Small intestine (tissue), 7 donors: ENCODE data around the gene CPT1B. TPM values are rescaled to one million over a fixed set of nuclear protein-coding genes. Genes with fewer than 3 reads are reported as not detected.
"Not testable (repeated sequence)": the region's sequence is repeated elsewhere in the genome, so short reads cannot be mapped to it uniquely, and the experiment has no call there.

Source experiments
- DNase-seq, 2 donors: peaks; one replicate each; pipeline versions ENCODE4 v3.0.0 to v3.0.0-alpha.2; 2013
- FAIRE-seq: peaks from 2 replicates; lab custom pipeline; 2012; peaks lifted over from hg19 to GRCh38; lab: Jason Lieb, UNC
- H3K27ac ChIP-seq, 3 donors: one replicate each; pipeline ENCODE4 v1.5.1; 2013; ENCODE audit warnings: low read length in 2 of 3, mild to moderate bottlenecking in 2 of 3, control low read depth in 1 of 3, inconsistent platforms in 1 of 3, low read depth in 1 of 3, moderate library complexity in 1 of 3
- H3K27me3 ChIP-seq, 3 donors: one replicate each; pipeline ENCODE4 v1.6.1; 2013; ENCODE audit warnings: low read length in 3 of 3, inconsistent platforms in 1 of 3; ENCODE audit not compliant: control insufficient read depth in 3 of 3, insufficient read depth in 3 of 3
- H3K36me3 ChIP-seq, 3 donors: one replicate each; pipeline ENCODE4 v1.6.1; 2013; ENCODE audit warnings: low read length in 3 of 3, inconsistent platforms in 1 of 3, low read depth in 1 of 3, mild to moderate bottlenecking in 1 of 3, moderate library complexity in 1 of 3; ENCODE audit not compliant: control insufficient read depth in 3 of 3, insufficient read depth in 2 of 3
- H3K4me1 ChIP-seq, 3 donors: one replicate each; pipeline ENCODE4 v1.6.1; 2013; ENCODE audit warnings: low read length in 2 of 3, inconsistent platforms in 1 of 3, low read depth in 1 of 3, mild to moderate bottlenecking in 1 of 3, moderate library complexity in 1 of 3; ENCODE audit not compliant: control insufficient read depth in 3 of 3, insufficient read depth in 2 of 3
- H3K4me3 ChIP-seq, 3 donors: one replicate each; pipeline ENCODE4 v1.5.1; 2013; ENCODE audit warnings: low read length in 3 of 3, control low read depth in 1 of 3, inconsistent platforms in 1 of 3, low read depth in 1 of 3, mild to moderate bottlenecking in 1 of 3, moderate library complexity in 1 of 3
- H3K9me3 ChIP-seq, 2 donors: one replicate each; pipeline ENCODE4 v1.6.1; 2013; ENCODE audit warnings: low read depth in 1 of 2, low read length in 1 of 2; ENCODE audit not compliant: control insufficient read depth in 2 of 2, insufficient read depth in 1 of 2
- WGBS, 3 donors: extraction: QIAGEN DNeasy Blood & Tissue Kit; methylation state at CpG; one replicate each; pipeline ENCODE4 v1.1.7; 2013; 5-methylcytosine and 5-hydroxymethylcytosine counted together
- polyA plus RNA-seq, 4 donors: library from polyadenylated mRNA; stranded (reverse) in 3 of 4; unstranded in 1 of 4; fragments of 200-250 nt in 3 of 4; fragments of 120-200 nt in 1 of 4; gene quantifications; one replicate each; pipeline versions ENCODE4 v1.2.1 to v1.2.3, GENCODE V29; 2013
- donor health status: healthy with polysubstance abuse.
- donor health status: control.
- donor health status: control.
- donor health status: Bipolar disorder and iron deficiency.
- donor health status: healthy.

The CPT1B gene
- polyA plus RNA-seq, 4 donors: 14.6 to 115 (median 42.4) TPM

DNA sequence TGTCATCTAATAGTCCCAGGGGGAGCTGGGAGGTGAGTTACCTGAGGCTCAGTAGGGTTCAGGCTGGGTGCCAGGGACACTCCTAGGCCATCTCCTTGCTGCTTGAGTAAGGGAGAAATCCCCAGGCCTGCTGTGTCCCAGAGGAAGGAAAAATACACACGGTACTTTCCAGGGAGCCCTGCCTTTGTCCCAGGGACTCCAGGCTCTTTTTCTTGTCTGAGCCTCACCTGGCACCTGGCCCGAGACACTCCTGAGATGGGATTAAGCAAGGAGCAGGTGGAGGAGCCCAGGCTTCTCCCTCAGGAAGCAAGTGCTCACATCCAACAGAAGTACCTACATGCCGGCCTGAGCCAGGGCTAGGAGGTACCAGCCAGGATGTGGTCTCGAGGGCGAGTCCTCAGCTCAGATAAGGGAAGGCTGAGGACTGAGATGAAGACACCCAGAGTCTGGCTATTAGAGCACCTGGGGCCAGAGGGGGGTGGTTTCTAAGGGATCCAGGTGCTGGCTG, 33.4 kb downstream of the CPT1B start:
- H3K27ac ChIP-seq: peak overlapping the region in 2 of 3 donors; percentile 38 to 80

DNA sequence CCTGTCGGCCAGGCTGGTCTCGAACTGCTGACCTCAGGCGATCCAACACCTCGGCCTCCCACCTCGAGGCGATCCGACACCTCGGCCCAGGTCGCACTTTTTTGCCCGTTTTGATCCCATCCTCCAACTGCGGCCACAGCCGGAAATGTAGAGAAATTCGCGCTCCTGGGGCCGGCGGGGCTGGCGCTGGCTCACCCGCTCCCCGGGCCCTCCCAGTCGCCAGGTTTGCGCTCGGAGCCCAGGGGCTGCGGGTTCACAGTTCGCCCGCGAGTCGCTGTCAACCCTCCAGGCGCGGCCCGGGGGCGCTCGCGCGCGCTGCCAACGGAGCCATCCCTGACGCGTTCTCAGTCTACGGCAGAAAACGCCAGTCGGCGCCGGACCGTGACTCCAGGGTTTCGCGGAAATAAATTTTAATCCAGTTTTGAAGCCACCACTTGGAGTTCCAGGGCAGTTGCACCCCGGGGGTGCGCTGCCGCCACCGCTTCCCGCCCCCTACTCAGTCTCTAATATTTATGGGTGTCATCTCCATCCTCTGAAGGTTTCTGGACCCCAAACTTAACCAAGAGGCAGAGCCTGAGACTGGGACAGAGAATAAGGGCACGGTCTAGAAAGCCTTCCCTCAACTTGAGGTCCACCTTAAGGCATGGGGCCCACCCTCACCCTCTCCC, 34.0 kb downstream of the CPT1B start:
- Histone ChIP-seq H3K9me3 (no peaks in the 10 kb centered on the region), H3K4me3 (peak overlapping the region in 2 of 3 donors; percentile 9 to 19), H3K36me3 (no peaks in the 10 kb centered on the region), H3K27me3 (peaks cover 0 to 51% (median 0%) of the 10 kb centered on the region in 3 donors), H3K27ac (peak overlapping the region in 2 of 3 donors; percentile 38 to 80), H3K4me1 (peaks cover 0 to 16% (median under 1%) of the 10 kb centered on the region in 3 donors)
- WGBS, 3 donors: 1 to 4% (median 2%) methylated on average over 51 to 52 of the region's 52 CpGs
- FAIRE-seq (no peak), DNase-seq (peak; percentile 76 to 88)

More for the DNA sequence above, 33.4 kb downstream of the CPT1B start:
- DNase-seq (no peak), FAIRE-seq (no peak)
- H3K36me3 ChIP-seq: no peaks in the 10 kb centered on the region
- H3K4me3 ChIP-seq: no peak overlapping the region
- H3K9me3 ChIP-seq: no peaks in the 10 kb centered on the region
- H3K27me3 ChIP-seq: peaks cover 0 to 57% (median 0%) of the 10 kb centered on the region in 3 donors
- 12 to 52% (median 32%) methylated on average over 5 of the region's 5 CpGs for WGBS, 3 donors
- peaks cover 0 to 14% (median 0%) of the 10 kb centered on the region in 3 donors for H3K4me1 ChIP-seq

DNA sequence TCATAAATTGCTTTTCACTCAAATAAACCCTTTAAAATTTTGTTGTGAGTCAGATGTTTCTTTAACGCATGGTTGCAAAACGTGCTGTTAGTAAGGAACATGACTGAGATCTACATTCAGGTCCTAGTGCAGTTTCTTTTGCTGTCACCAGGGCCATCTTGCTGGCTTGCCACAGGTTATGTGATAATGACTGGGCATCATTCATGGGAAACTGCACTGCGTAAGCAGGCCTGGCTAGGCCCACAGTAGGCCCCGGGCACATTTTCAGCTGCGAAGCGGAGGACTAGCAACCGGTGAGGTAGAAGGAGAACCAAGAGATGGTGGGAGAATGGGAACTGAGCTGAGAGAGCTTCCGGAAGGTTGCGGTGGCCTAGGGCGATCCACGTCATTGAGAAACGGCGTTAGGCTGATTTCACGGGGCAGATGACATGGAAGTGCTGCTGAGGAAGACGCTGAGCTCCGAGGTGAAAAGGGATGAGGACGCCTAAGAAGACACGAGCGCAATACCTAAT, 35.8 kb downstream of the CPT1B start:
- 87 to 96% (median 89%) methylated on average over 19 of the region's 19 CpGs for WGBS, 3 donors
- FAIRE-seq: no peak
- Histone ChIP-seq H3K27ac (peak overlapping the region in 1 of 3 donors; percentile 64), H3K4me1 (peaks cover 0 to 18% (median 5%) of the 10 kb centered on the region in 3 donors), H3K9me3 (no peaks in the 10 kb centered on the region), H3K27me3 (peaks cover 0 to 36% (median 0%) of the 10 kb centered on the region in 3 donors), H3K4me3 (no peak overlapping the region), H3K36me3 (no peaks in the 10 kb centered on the region)
- no peak for DNase-seq

DNA sequence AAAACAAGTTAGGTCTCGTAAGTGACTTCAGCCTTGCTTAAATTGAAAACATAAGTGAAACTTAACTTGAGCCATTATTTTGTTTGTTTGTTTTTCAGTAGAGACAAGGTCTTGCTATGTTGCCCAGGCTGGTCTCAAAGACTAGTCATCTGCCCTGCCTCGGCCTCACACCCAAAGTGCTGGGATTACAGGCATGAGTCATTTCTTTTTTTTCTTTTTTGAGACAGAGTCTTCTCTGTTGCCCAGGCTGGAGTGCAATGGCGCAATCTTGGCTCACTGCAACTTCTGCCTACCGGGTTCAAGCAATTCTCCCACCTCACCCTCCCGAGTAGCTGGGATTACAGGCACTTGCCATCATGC, 36.6 kb downstream of the CPT1B start:
- peaks cover 0 to 30% (median 0%) of the 10 kb centered on the region in 3 donors for H3K27me3 ChIP-seq
- H3K9me3 ChIP-seq, H3K36me3 ChIP-seq, FAIRE-seq, H3K4me3 ChIP-seq: not testable (repeated sequence)
- peak overlapping the region in 2 of 3 donors; percentile 16 to 88 for H3K27ac ChIP-seq
- 41 to 54% (median 48%) methylated on average over 5 of the region's 5 CpGs for WGBS, 3 donors
- peaks cover 0 to 18% (median 5%) of the 10 kb centered on the region in 3 donors for H3K4me1 ChIP-seq
- DNase-seq: peak in 1 of 2 donors; percentile 62

DNA sequence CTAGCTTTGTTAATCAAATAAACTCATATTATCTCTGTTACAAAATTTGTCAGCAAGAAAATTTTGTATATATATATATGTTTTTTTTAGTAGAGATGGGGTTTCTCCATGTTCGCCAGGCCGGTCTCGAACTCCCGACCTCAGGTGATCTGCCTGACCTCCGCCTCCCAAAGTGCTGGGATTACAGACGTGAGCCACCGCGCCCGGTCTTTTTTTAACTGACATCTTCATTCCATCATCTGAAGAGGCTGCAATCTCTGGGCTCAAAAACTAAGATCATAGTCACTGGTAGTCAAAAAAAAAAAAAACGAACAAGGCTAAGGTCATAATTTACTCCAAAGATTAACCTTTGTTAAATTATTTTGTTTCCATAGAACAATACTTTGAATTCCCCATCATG, 37.8 kb downstream of the CPT1B start:
- Histone ChIP-seq H3K27me3 (peaks cover 0 to 17% (median 0%) of the 10 kb centered on the region in 3 donors), H3K4me1 (peaks cover 0 to 18% (median 5%) of the 10 kb centered on the region in 3 donors), H3K36me3 (no peaks in the 10 kb centered on the region), H3K9me3 (no peaks in the 10 kb centered on the region), H3K27ac (peak overlapping the region in 2 of 3 donors; percentile 71 to 86), H3K4me3 (no peak overlapping the region)
- DNase-seq (no peak), FAIRE-seq (no peak)
- WGBS, 3 donors: 69 to 84% (median 77%) methylated on average over 10 of the region's 10 CpGs

DNA sequence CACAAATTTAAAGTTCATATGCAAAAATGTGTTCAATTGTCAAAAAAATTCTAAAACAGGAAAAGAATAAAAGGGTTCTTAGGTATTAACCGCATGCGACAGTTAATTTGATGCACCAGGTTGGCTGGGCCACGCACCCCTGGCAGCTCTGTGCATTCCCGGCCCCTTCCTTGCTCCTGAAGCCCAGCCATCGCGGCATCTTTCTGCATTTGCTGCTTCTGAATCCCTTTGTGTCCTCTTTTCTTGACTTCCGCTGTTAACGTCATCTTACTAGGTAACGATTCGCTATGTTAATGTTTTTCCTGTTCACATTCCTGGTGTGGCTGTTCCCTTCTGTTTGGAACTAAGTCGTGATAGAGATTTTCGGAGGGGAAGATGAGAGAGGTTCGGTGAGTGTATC, 40.5 kb downstream of the CPT1B start:
- DNase-seq (no peak), FAIRE-seq (no peak)
- Histone ChIP-seq H3K4me1 (peaks cover 0 to 26% (median 5%) of the 10 kb centered on the region in 3 donors), H3K27ac (peak overlapping the region in 1 of 3 donors; percentile 75), H3K36me3 (no peaks in the 10 kb centered on the region), H3K4me3 (no peak overlapping the region), H3K9me3 (no peaks in the 10 kb centered on the region), H3K27me3 (peaks cover 0 to 9% (median 0%) of the 10 kb centered on the region in 3 donors)
- WGBS, 3 donors: 87 to 96% (median 93%) methylated on average over 13 of the region's 13 CpGs

DNA sequence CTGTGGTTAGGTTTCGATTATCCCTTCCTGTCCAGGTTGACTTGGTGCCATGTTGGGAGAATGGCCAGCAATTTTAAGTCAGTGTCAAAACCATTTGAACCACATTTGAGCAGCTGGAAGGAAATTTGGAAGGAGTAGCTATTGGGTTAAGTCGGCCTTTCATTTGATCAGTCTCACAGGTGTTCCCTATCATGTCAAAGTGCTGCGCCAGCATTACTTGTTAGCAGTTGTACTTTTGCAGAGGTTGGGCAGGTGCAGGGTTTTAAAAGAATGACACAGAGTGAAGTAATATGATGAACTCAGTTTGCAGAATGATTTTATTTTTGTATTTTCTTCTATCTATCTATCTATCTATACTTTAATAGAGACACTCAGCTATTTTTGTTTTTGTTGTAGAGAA, 42.0 kb downstream of the CPT1B start:
- DNase-seq (no peak), FAIRE-seq (no peak)
- H3K36me3 ChIP-seq: no peaks in the 10 kb centered on the region
- peaks cover 0 to 21% (median 0%) of the 10 kb centered on the region in 3 donors for H3K27me3 ChIP-seq
- H3K4me1 ChIP-seq: peaks cover 0 to 35% (median 5%) of the 10 kb centered on the region in 3 donors
- no peak overlapping the region for H3K4me3 ChIP-seq
- 55 to 71% (median 71%) methylated on average over 3 of the region's 3 CpGs for WGBS, 3 donors
- H3K27ac ChIP-seq: no peak overlapping the region
- H3K9me3 ChIP-seq: no peaks in the 10 kb centered on the region

DNA sequence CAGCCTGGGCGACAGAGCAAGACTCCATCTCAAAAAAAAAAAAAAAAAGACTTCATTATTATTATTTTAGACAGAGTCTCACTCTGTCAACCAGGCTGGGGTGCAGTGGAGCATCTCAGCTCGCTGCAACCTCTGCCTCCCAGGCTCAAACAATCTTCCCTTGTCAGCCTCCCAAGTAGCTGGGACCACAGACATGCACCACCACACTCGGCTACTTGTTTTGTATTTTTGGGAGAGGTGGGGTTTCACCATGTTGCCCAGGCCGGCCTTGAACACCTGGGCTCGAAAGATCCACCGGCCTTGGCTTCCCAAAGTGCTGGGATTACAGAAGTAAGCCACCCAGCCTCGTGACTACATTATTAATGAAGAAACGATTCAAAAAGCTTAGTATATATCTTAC, 43.1 kb downstream of the CPT1B start:
- Histone ChIP-seq H3K4me3 (no peak overlapping the region), H3K36me3 (no peaks in the 10 kb centered on the region), H3K4me1 (peaks cover 0 to 46% (median 5%) of the 10 kb centered on the region in 3 donors), H3K27me3 (peaks cover 0 to 33% (median 0%) of the 10 kb centered on the region in 3 donors), H3K27ac (peak overlapping the region in 1 of 3 donors; percentile 43), H3K9me3 (no peaks in the 10 kb centered on the region)
- no peak for DNase-seq
- FAIRE-seq: no peak
- WGBS, 3 donors: 84 to 89% (median 89%) methylated on average over 7 to 8 of the region's 8 CpGs
